Activated CD4-positive, alpha-beta T cell treated with anti-CD3 and anti-CD28 coated beads, Interleukin-2, amount 50 U/mL, for 16 hours (primary cell): Measurements from ENCODE around the gene SH2B3.

Source experiments
- DNase-seq: peaks from one replicate; pipeline ENCODE4 v3.0.0-alpha.2; 2020

Gene SH2B3

GRCh38 chr12:111409780-111410430 lies 4.2 kb downstream of the SH2B3 start:
- no peak for DNase-seq

GRCh38 chr12:111410431-111411184 lies 4.9 kb downstream of the SH2B3 start:
- DNase-seq = no peak

DNA sequence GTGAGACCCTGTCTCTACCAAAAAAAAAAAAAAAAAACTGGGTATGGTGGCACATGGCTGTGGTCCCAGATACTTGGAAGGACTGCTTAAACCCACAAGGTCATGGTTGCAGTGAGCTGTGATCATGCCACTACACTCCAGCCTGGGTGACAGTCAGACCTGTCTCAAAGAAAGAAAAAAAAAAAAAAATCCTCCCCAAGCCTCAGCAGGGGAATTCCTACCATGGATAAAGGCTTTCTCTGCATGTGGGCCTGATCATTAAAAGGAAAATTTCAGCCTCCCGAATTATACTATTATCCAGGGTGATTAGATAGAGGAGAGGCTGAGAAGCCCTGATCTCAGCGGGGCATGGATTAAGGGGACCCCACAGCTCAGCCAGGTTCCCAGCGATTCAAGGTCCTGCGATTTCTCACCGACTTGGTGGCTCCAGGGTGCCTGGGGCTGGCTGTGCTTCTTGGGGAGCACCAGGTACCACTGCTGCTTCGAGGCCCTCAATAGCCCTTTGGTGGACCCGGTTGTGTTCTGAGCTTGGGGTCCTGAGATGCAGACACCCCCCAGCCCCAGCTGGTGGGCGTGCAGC lies 5.6 kb downstream of the SH2B3 start:
- DNase-seq = no peak

DNA sequence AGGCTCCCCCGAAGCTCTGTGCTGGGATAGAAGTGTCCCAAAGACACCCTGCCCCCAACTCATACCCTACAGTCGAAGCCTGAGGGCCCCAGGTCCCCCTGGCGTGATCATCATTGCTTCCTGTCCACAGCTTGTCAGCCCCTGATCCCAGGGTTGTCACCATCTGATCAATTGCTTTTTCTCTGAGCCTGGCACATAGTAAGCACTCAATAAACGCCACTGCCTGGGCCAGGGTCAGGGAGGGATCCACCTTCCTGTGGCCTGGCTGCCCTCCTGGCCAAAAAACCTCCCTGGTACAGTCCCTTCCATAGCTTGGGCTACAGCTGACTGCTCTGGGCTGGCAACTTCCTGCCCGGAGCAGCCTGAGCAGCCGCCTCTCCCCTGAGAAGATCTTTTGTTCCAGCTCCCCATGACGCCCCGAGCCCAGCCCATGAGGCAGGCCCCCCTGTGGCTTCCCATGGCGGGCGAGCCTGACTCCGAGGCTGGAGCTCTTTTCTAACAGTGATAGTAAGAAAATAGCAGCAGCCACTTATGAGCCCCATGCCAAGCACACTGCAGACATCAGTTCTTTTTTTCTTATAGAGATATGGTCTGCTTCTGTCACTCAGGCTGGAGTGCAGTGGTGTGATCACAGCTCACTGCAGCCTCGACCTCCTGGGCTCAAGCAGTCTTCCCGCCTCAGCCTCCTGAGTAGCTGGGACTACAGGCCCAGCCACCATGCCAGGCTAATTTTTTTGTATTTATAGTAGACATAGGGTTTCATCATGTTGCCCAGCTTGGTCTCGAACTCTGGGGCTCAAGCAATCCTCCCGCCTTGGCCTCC lies 6.5 kb downstream of the SH2B3 start:
- DNase-seq = no peak

GRCh38 chr12:111412830-111413441 lies 7.2 kb downstream of the SH2B3 start:
- no peak for DNase-seq

DNA sequence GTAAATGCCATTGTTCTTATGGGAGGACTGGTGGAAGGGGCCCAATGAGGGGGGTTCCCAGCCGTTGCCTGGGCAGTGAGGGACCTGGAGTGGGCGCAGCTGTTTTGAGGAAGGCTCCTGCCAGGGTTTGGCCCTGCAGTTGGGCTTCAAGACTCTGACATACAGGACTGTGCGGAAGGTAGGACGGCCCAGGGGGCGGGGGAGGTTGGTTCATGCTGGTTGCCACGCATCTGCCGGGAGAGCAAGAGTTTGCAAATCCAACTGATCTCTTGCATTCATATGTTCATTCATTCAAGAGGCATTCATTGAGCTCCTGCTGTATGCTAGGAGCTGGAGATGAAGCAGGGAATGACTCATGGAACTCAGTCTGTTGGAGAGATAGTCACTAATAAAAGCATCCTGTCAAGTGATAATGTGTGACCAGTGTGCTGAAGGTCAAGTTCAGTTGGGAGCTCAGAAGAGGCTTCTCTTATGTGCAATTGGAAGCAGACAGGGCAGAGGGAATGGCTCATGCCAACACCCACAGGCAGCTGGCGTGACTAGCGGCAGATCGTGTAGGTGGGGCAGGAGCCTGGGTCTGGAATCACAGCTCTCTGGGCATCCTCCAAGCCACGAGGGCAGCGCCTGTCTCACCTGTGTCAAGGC lies 7.8 kb downstream of the SH2B3 start:
- DNase-seq = no peak

DNA sequence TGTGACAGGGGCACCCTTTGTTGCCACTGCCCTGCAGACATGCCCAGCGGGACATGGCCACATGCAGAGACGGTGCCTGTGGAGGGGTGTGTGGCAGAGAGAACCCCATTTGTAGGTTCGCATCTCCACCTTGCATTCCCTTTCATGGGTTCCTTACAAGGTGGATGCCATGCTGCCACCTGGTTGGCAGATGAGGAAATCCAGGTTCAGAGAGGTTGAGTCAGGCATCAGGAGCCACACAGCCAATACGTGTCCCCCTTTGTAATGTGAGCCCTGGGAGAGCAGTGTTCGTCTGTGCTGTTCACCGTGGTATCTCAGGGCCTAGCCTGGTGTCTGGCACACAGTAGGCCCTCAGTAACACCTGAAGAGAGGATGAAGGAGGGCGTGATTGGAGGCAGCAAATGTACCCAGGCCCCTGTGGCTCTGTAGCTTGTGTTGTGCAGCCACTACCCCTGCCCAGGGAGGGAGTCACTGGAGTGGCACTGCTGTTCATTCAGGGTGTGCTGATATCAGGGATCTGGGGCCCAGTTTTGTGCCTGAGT lies 9.1 kb downstream of the SH2B3 start:
- no peak for DNase-seq

DNA sequence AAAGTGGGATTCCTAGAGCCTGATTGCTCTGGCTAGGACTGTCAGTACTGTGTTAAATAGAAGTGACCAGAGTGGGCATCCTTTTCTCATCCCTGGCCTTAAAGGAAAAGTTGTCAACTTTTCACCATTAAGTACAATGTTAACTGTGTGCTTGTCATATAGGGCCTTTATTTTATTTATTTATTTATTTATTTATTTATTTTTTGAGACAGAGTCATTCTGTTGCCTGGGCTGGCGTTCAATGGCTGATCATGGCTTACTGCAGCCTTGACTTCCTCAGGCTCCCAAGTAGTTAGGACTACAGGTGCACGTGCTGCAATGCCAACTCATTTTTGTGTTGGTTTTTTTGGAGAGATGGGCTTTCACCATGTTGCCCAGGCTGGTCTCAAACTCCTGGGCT lies 11.6 kb downstream of the SH2B3 start:
- DNase-seq = no peak

- DNase-seq = no peak
Observed at GRCh38 chr12:111417784-111418593, 12.3 kb downstream of the SH2B3 start.

DNA sequence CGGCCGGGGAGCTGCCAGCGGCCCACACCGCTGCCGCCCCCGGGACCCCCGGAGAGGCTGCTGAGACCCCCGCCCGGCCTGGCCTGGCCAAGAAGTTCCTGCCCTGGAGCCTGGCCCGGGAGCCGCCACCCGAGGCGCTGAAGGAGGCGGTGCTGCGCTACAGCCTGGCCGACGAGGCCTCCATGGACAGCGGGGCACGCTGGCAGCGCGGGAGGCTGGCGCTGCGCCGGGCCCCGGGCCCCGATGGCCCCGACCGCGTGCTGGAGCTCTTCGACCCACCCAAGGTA lies 12.8 kb downstream of the SH2B3 start:
- no peak for DNase-seq

- no peak for DNase-seq
Observed at GRCh38 chr12:111419784-111420183, 14.1 kb downstream of the SH2B3 start.

GRCh38 chr12:111420494-111420893 lies 14.8 kb downstream of the SH2B3 start:
- DNase-seq = no peak

DNA sequence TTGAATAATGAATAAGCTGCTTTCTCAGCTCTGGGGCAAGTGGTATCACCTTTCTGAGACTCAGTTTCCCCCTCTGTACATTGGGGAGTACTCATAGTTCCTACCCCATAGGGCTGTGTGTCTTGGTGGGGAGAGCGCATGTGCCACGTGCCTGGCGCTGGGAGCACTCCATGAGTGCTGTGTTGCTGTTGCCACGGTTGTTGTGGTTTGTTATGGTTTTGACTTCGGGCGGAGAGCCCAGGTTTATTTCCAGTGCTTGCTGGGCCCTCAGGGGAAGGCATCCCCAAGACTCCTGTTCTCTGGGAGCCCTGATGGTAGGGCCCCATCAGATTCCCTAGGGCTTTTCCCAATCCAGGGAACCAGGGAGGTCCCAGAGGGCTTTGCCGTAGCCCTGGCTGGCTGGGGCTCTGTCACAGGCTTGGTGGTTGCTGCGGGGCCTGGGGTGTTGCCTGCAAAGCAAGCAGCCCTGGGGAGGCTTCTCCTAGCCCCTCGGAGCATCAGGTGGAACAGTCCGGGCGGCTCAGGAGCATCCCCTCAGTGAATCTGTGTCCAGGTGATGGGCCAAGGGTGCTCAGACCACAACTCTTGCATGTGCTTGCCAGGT lies 18.6 kb downstream of the SH2B3 start:
- DNase-seq = no peak

- DNase-seq = no peak
Observed at GRCh38 chr12:111424793-111425251, 19.1 kb downstream of the SH2B3 start.

- no peak for DNase-seq
Observed at GRCh38 chr12:111425655-111426054, 19.9 kb downstream of the SH2B3 start.

DNA sequence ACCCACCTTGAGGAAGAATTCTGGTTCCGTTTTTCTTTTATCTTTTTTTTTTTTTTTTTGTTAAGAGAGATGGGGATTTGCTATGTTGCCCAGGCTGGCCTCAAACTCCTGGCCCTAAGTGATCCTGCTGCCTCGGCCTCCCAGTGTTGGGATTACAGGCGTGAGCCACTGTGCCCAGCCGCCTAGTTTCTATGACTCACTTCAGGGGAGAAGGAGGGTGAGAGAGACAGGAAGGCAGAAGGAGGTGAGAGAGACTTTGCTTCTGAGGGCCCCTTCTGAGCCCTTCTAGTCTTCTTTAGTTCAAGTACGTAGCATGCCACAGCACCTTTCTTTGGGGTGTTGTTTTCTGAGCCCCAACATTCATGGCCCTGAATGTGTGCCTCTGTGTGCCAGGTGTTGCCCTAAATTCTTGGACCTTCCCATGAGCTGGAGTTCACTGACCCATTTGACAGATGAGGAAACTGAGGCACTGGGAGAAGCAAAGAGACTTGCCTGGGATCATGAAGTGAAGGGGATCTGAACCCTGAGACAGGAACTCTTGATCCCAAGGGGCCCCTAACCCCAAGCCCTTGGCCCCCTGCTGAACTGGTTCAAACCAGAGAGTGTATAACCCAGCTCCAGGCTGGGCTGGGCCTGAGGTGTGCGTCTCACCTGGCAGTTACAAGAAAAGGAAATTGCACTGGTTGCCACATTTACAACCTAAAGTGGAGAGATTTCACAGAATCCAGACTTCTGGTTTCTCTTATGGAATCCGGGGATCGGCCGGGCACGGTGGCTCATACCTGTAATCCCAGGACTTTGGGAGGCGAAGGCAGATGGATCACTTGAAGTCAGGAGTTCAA lies 20.8 kb downstream of the SH2B3 start:
- peak; percentile 57 for DNase-seq

DNA sequence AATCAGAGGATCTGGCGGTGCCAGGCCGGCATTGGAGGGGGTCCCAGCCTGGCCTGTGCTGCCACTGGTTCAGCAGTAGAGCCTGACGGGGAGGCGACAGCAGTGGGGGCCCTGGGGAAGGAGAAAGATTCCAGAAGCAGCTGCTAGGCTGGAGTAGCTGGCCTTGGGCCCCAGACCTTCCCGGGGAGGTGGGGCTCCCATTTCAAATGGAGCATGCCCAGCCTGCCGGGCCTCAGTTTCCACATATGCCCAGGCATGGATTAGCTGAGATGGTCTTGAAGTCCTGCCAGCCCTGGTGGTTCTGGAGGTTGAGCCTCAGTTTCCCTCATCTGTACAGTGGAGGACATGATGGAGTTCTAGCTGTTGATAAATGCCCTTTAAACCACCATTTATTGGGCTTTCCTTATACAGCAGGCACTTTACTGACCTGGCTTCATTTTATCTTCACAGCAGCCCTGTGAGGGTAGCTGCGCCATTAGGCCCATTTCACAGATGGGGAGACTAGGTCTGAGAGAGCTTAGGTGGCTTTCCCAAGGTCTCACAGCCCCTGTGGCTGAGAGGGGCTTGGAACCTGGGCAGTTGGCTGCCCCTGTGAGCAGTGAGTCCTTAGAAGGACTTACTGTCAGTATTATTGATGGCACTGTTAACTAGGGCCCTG lies 21.8 kb downstream of the SH2B3 start:
- DNase-seq = no peak

DNA sequence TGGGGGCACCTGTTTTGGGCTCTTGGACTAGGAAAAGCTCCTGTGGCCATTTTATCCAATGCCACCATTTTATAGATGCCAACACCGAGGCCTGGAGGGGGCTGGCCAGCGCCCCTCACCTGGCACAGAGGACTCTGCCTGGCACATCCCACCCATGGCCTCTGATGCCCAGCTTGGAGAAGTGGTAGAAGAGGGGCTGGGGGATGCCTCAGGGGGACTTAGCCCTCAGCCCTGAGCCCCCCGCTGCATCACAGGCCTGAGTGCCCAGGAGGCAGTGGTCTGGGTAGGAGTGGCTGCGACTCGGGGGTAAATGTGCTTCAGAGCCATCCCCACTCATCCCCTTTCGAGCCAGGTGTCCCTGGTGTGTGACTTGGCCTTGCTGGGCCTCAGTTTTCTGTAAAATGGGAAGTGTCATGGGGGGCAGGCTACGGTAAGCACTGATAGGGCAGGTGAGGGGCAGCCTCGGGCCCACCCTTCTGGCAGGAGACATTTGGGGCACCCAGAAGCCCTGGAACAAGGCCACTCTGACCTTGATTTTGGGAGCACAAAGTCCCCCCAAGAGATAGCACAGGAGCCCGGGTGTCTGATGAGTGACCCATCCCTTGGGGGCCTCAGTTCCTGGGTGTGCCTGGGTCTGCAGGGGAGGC lies 22.5 kb downstream of the SH2B3 start:
- DNase-seq = no peak

GRCh38 chr12:111428728-111429175 lies 23.0 kb downstream of the SH2B3 start:
- DNase-seq = peak; percentile 54
